Large intestine (tissue), 1 donor: ENCODE measurements around the gene PAQR5. TPM values are rescaled to one million over a fixed set of nuclear protein-coding genes. Genes with fewer than 3 reads are reported as not detected.

ENCODE experiments used
- polyA plus RNA-seq: library from polyadenylated mRNA; unstranded; fragments of 120-200 nt; gene quantifications from one replicate; pipeline ENCODE4 v1.2.1, GENCODE V29; 2013

The PAQR5 gene
- polyA plus RNA-seq, 1 donor, result 3.4 TPM

Other genes starting within 250 kb of the PAQR5 start
- gene GLCE, start 138.3 kb upstream of the PAQR5 start, polyA plus RNA-seq, result 50.5 TPM
- gene KIF23, start 115.4 kb downstream of the PAQR5 start, polyA plus RNA-seq, result 15.9 TPM
- 2,101 TPM for gene RPLP1, start 153.9 kb downstream of the PAQR5 start, polyA plus RNA-seq